Uterus (tissue), 2 donors: ENCODE data around the gene PPP2R2C.

Experiments used
- CTCF ChIP-seq, 4 experiments: fragments of 200-600 bp in 2 of 4; fragments of 450-650 bp in 2 of 4; sonication (generic) in 2 of 4; IDR thresholded peaks; one replicate each; pipeline ENCODE4 v1.5.1; 2016 to 2019; ENCODE audit warnings: antibody characterized with exemption in 4 of 4, mild to moderate bottlenecking in 2 of 4, moderate library complexity in 1 of 4
- POLR2A ChIP-seq, 2 donors: fragments of 450-650 bp; IDR thresholded peaks; one replicate each; pipeline ENCODE4 v1.6.1; 2016; ENCODE audit warnings: antibody characterized with exemption in 2 of 2, mild to moderate bottlenecking in 1 of 2, moderate library complexity in 1 of 2

- TF ChIP-seq CTCF (IDR thresholded peaks at IDR 0.05) (no peak), POLR2A (IDR thresholded peaks at IDR 0.05) (no peak)
Observed at GRCh38 chr4:6417516-6418050, 54.8 kb downstream of the PPP2R2C start.
